GM15510 (cell line): ENCODE results near the gene LEMD1.

ENCODE experiments used
- POLR2A ChIP-seq: IDR thresholded peaks from 3 replicates; pipeline ENCODE4 v1.6.1; 2011; ENCODE audit warnings: borderline replicate concordance; ENCODE audit not compliant: insufficient read length; ENCODE audit errors: extremely low read depth

The LEMD1 gene

GRCh38 chr1:205343431-205344065 is 78.3 kb downstream of the LEMD1 start:
- no peak for TF ChIP-seq POLR2A

- no peak for TF ChIP-seq POLR2A
These were observed 78.9 kb downstream of the LEMD1 start for GRCh38 chr1:205342986-205343385.

- no peak for TF ChIP-seq POLR2A
These were observed 81.2 kb downstream of the LEMD1 start for GRCh38 chr1:205340676-205341075.

GRCh38 chr1:205339717-205340116 is 82.1 kb downstream of the LEMD1 start:
- TF ChIP-seq POLR2A: no peak

- no peak for TF ChIP-seq POLR2A
These were observed 82.6 kb downstream of the LEMD1 start for GRCh38 chr1:205339197-205339702.

GRCh38 chr1:205338011-205338410 is 83.8 kb downstream of the LEMD1 start:
- no peak for TF ChIP-seq POLR2A

GRCh38 chr1:205337481-205337880 is 84.4 kb downstream of the LEMD1 start:
- TF ChIP-seq POLR2A: no peak

- TF ChIP-seq POLR2A: no peak
These were observed 86.2 kb downstream of the LEMD1 start for GRCh38 chr1:205335692-205336091.

GRCh38 chr1:205332015-205332791 is 89.7 kb downstream of the LEMD1 start:
- no peak for TF ChIP-seq POLR2A
